Measurements from ENCODE around the gene CPEB4.

DNA sequence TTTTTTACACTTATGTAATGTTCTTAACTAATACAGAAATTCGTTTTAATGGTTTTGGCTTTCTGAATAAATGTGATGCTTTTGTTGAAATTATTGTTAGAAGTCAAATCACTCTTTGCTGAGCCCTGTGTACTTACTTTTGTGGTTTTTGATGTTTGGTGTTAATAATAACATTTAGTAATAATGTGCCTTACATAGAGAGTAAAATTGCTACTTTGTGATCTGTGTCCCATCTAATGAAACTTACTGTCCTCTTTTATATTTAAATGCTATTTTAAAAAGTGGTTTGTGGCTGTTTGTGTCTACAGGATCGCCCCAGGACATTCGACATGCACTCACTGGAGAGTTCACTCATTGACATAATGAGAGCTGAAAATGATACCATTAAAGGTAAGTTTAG is 22.1 kb downstream of the CPEB4 start:
- TF ChIP-seq, protein P1, sequence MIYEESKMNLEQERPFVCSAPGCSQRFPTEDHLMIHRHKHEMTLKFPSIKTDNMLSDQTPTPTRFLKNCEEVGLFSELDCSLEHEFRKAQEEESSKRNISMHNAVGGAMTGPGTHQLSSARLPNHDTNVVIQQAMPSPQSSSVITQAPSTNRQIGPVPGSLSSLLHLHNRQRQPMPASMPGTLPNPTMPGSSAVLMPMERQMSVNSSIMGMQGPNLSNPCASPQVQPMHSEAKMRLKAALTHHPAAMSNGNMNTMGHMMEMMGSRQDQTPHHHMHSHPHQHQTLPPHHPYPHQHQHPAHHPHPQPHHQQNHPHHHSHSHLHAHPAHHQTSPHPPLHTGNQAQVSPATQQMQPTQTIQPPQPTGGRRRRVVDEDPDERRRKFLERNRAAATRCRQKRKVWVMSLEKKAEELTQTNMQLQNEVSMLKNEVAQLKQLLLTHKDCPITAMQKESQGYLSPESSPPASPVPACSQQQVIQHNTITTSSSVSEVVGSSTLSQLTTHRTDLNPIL (CRISPR knock-in tag; IDR thresholded peaks at IDR 0.05; ENCODE audit: low read depth) = no peak
- no peak for TF ChIP-seq ZFP3 (CRISPR knock-in tag; IDR thresholded peaks at IDR 0.05)
- no peak for TF ChIP-seq ARNTL (CRISPR knock-in tag; IDR thresholded peaks at IDR 0.05; ENCODE audit: borderline replicate concordance, low read depth)
- no peak for TF ChIP-seq SNAI2 (CRISPR knock-in tag; IDR thresholded peaks at IDR 0.05)
- TF ChIP-seq RARB (CRISPR knock-in tag; IDR thresholded peaks at IDR 0.05) = no peak
- no peak for TF ChIP-seq ZFP30 (CRISPR knock-in tag; IDR thresholded peaks at IDR 0.05)
- TF ChIP-seq BACH2 (CRISPR knock-in tag; IDR thresholded peaks at IDR 0.05; ENCODE audit: borderline replicate concordance) = no peak
- no peak for TF ChIP-seq ZNF70 (CRISPR knock-in tag; IDR thresholded peaks at IDR 0.05)
- TF ChIP-seq, protein P2, sequence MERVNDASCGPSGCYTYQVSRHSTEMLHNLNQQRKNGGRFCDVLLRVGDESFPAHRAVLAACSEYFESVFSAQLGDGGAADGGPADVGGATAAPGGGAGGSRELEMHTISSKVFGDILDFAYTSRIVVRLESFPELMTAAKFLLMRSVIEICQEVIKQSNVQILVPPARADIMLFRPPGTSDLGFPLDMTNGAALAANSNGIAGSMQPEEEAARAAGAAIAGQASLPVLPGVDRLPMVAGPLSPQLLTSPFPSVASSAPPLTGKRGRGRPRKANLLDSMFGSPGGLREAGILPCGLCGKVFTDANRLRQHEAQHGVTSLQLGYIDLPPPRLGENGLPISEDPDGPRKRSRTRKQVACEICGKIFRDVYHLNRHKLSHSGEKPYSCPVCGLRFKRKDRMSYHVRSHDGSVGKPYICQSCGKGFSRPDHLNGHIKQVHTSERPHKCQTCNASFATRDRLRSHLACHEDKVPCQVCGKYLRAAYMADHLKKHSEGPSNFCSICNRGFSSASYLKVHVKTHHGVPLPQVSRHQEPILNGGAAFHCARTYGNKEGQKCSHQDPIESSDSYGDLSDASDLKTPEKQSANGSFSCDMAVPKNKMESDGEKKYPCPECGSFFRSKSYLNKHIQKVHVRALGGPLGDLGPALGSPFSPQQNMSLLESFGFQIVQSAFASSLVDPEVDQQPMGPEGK (CRISPR knock-in tag; IDR thresholded peaks at IDR 0.05; ENCODE audit: borderline replicate concordance) = no peak
- TF ChIP-seq PPARA (CRISPR knock-in tag; IDR thresholded peaks at IDR 0.05; ENCODE audit: borderline replicate concordance) = no peak
- no peak for TF ChIP-seq OSR1 (CRISPR knock-in tag; IDR thresholded peaks at IDR 0.05)

All from SK-N-SH treated with all-trans-retinoic acid at 6 μM for 48 hours (cell line).